ENCODE measurements around the gene VAT1L.

Gene VAT1L

GRCh38 chr16:77963185-77964044, 175.1 kb downstream of the VAT1L start:
- TF ChIP-seq CTCF (IDR thresholded peaks at IDR 0.05): no peak

GRCh38 chr16:77965346-77965745, 177.0 kb downstream of the VAT1L start:
- TF ChIP-seq CTCF (IDR thresholded peaks at IDR 0.05): no peak

GRCh38 chr16:77967054-77967904, 178.9 kb downstream of the VAT1L start:
- TF ChIP-seq CTCF (IDR thresholded peaks at IDR 0.05): no peak

- no peak for TF ChIP-seq CTCF (IDR thresholded peaks at IDR 0.05)
Observed at GRCh38 chr16:77969861-77970260, 181.5 kb downstream of the VAT1L start.

- no peak for TF ChIP-seq CTCF (IDR thresholded peaks at IDR 0.05)
Observed at GRCh38 chr16:77970371-77970770, 182.0 kb downstream of the VAT1L start.

GRCh38 chr16:77971306-77972061, 183.1 kb downstream of the VAT1L start:
- peak; percentile 80 for TF ChIP-seq CTCF (IDR thresholded peaks at IDR 0.05)

- TF ChIP-seq CTCF (IDR thresholded peaks at IDR 0.05): no peak
Observed at GRCh38 chr16:77972062-77972392, 183.7 kb downstream of the VAT1L start.
